ENCODE measurements around the gene SART1.

The SART1 gene

DNA sequence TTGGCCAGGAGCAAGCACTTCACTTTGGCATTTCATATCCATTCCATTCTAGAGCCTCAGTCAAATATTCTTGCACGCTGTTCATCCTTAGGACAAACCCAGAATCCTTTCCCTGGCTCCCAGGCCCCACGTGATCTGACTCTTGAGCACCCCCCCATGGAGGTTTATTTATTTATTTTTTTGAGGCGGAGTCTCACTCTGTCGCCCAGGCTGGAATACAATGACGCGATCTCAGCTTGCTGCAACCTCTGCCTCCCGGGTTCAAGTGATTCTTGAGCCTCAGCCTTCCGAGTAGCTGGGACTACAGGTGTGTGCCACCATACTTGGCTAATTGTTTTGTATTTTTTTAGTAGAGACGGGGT, 29.0 kb upstream of the SART1 start:
- Histone ChIP-seq H3K36me3 (ENCODE audit: control insufficient read depth, insufficient read depth, low read length) (no peaks in the 10 kb centered on the region), H3K27ac (ENCODE audit: insufficient read depth, low read depth, low read length, poor library complexity, severe bottlenecking) (no peak overlapping the region), H3K4me3 (ENCODE audit: insufficient read depth, low read depth, low read length) (no peak overlapping the region), H3K9me3 (ENCODE audit: control insufficient read depth, low read length) (no peaks in the 10 kb centered on the region), H3K4me1 (ENCODE audit: control insufficient read depth, insufficient read depth, low read length) (peaks cover 6% of the 10 kb centered on the region), H3K27me3 (ENCODE audit: control insufficient read depth, insufficient read depth, low read length, poor library complexity, severe bottlenecking) (no peaks in the 10 kb centered on the region)
- WGBS, 2 experiments: 57 to 58% methylated on average over 9 of the region's 9 CpGs

DNA sequence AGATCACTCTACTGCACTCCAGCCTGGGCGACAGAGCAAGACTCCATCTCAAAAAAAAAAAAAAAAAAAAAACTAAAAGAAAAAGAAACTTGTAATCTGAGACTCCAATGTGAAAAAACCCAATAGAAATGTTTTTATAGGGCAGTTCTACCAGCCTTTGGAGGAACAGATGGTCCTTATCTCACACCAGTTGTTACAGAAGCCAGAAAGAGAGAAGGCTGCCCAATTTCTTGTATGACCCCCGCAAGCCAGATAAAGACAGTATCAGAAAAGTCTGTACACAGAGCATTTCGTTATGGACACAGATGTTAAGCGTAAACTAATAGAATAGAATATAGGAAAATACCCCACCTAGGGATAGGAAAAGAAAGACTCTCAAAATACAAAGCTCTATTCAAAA, 27.5 kb upstream of the SART1 start:
- Histone ChIP-seq H3K4me3 (ENCODE audit: insufficient read depth, low read depth, low read length) (no peak overlapping the region), H3K9me3 (ENCODE audit: control insufficient read depth, low read length) (no peaks in the 10 kb centered on the region), H3K27ac (ENCODE audit: insufficient read depth, low read depth, low read length, poor library complexity, severe bottlenecking) (no peak overlapping the region), H3K36me3 (ENCODE audit: control insufficient read depth, insufficient read depth, low read length) (no peaks in the 10 kb centered on the region), H3K4me1 (ENCODE audit: control insufficient read depth, insufficient read depth, low read length) (peaks cover 6% of the 10 kb centered on the region), H3K27me3 (ENCODE audit: control insufficient read depth, insufficient read depth, low read length, poor library complexity, severe bottlenecking) (no peaks in the 10 kb centered on the region)
- WGBS, 2 experiments: 82 to 100% methylated on average over 1 to 2 of the region's 4 CpGs

GRCh38 chr11:65937766-65938165, 23.8 kb upstream of the SART1 start:
- Histone ChIP-seq H3K4me1 (ENCODE audit: control insufficient read depth, insufficient read depth, low read length) (peaks cover under 1% of the 10 kb centered on the region), H3K9me3 (ENCODE audit: control insufficient read depth, low read length) (no peaks in the 10 kb centered on the region), H3K27me3 (ENCODE audit: control insufficient read depth, insufficient read depth, low read length, poor library complexity, severe bottlenecking) (no peaks in the 10 kb centered on the region), H3K36me3 (ENCODE audit: control insufficient read depth, insufficient read depth, low read length) (no peaks in the 10 kb centered on the region), H3K4me3 (ENCODE audit: insufficient read depth, low read depth, low read length) (no peak overlapping the region), H3K27ac (ENCODE audit: insufficient read depth, low read depth, low read length, poor library complexity, severe bottlenecking) (no peak overlapping the region)
- 74 to 79% methylated on average over 4 of the region's 4 CpGs for WGBS, 2 experiments

DNA sequence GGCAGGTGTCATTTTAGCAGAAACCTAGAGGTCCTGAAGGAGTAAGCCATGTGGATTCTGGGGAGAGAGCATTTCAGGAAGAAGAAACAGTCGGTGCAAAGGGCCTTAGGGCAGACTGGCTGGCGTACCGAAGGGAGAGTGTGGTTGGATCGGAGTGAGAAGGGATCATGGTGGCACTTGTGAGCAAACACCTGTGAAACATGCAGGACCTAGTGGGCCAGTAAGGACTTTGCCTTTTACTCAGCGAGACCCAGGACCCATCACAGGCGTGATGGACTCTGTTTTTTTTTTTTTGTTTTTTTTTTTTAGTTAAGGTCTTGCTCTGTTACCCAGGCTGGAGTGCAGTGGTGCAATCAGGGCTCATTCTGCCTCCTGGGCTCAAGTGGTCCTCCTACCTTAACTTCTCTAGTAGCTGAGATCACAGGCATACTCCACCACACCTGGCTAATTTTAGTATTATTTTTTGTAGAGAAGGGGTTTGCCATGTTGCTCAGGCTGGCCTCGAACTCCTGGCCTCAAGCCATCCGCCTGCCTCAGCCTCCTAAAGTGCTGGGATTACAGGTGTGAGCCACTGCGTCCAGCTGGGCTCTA, 19.7 kb upstream of the SART1 start:
- WGBS, 2 experiments: 90 to 93% methylated on average over 9 of the region's 9 CpGs
- H3K27ac ChIP-seq (ENCODE audit: insufficient read depth, low read depth, low read length, poor library complexity, severe bottlenecking): no peak overlapping the region
- no peaks in the 10 kb centered on the region for H3K27me3 ChIP-seq (ENCODE audit: control insufficient read depth, insufficient read depth, low read length, poor library complexity, severe bottlenecking)
- H3K4me3 ChIP-seq (ENCODE audit: insufficient read depth, low read depth, low read length): no peak overlapping the region
- H3K4me1 ChIP-seq (ENCODE audit: control insufficient read depth, insufficient read depth, low read length): peaks cover 8% of the 10 kb centered on the region
- H3K9me3 ChIP-seq (ENCODE audit: control insufficient read depth, low read length): no peaks in the 10 kb centered on the region
- no peaks in the 10 kb centered on the region for H3K36me3 ChIP-seq (ENCODE audit: control insufficient read depth, insufficient read depth, low read length)

- WGBS, 2 experiments: 90 to 92% methylated on average over 7 of the region's 7 CpGs
- H3K4me1 ChIP-seq (ENCODE audit: control insufficient read depth, insufficient read depth, low read length): peaks cover 8% of the 10 kb centered on the region
- no peaks in the 10 kb centered on the region for H3K27me3 ChIP-seq (ENCODE audit: control insufficient read depth, insufficient read depth, low read length, poor library complexity, severe bottlenecking)
- H3K36me3 ChIP-seq (ENCODE audit: control insufficient read depth, insufficient read depth, low read length): no peaks in the 10 kb centered on the region
- H3K9me3 ChIP-seq (ENCODE audit: control insufficient read depth, low read length): no peaks in the 10 kb centered on the region
- no peak overlapping the region for H3K4me3 ChIP-seq (ENCODE audit: insufficient read depth, low read depth, low read length)
- no peak overlapping the region for H3K27ac ChIP-seq (ENCODE audit: insufficient read depth, low read depth, low read length, poor library complexity, severe bottlenecking)
These were observed 19.0 kb upstream of the SART1 start for GRCh38 chr11:65942531-65942930.

DNA sequence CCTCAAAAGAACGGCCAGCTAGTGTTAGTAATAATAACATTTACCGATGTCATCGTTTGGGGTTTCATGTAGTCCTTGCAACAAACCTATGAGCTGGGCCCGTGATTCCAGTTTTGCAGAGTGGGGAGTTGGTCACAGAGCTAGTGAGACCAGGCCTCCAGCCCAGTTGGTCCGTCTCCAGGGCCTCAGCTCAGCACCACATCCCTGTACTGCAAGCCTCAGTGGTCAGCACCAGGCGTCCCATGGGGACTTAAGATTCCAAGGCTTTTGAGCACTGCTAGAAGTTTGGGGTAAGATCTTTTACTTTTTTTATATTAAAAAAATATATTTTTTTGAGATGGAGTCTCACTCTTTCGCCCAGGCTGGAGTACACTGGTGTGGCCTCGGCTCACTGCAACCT, 17.3 kb upstream of the SART1 start:
- WGBS, 2 experiments: 95 to 96% methylated on average over 7 to 8 of the region's 8 CpGs

GRCh38 chr11:65944767-65945166, 16.8 kb upstream of the SART1 start:
- Histone ChIP-seq H3K27me3 (ENCODE audit: control insufficient read depth, insufficient read depth, low read length, poor library complexity, severe bottlenecking) (no peaks in the 10 kb centered on the region), H3K27ac (ENCODE audit: insufficient read depth, low read depth, low read length, poor library complexity, severe bottlenecking) (peak overlapping the region; percentile 30), H3K4me3 (ENCODE audit: insufficient read depth, low read depth, low read length) (no peak overlapping the region), H3K36me3 (ENCODE audit: control insufficient read depth, insufficient read depth, low read length) (no peaks in the 10 kb centered on the region), H3K4me1 (ENCODE audit: control insufficient read depth, insufficient read depth, low read length) (peaks cover 8% of the 10 kb centered on the region), H3K9me3 (ENCODE audit: control insufficient read depth, low read length) (no peaks in the 10 kb centered on the region)
- WGBS, 2 experiments: 91 to 92% methylated on average over 8 of the region's 8 CpGs

More for the DNA sequence above, 17.3 kb upstream of the SART1 start:
- H3K27ac ChIP-seq (ENCODE audit: insufficient read depth, low read depth, low read length, poor library complexity, severe bottlenecking): no peak overlapping the region
- H3K4me3 ChIP-seq (ENCODE audit: insufficient read depth, low read depth, low read length): no peak overlapping the region
- no peaks in the 10 kb centered on the region for H3K36me3 ChIP-seq (ENCODE audit: control insufficient read depth, insufficient read depth, low read length)
- H3K4me1 ChIP-seq (ENCODE audit: control insufficient read depth, insufficient read depth, low read length): peaks cover 8% of the 10 kb centered on the region
- H3K9me3 ChIP-seq (ENCODE audit: control insufficient read depth, low read length): no peaks in the 10 kb centered on the region
- no peaks in the 10 kb centered on the region for H3K27me3 ChIP-seq (ENCODE audit: control insufficient read depth, insufficient read depth, low read length, poor library complexity, severe bottlenecking)

- Histone ChIP-seq H3K4me3 (ENCODE audit: insufficient read depth, low read depth, low read length) (peak within 1 kb of the TSS; percentile 24), H3K27me3 (ENCODE audit: control insufficient read depth, insufficient read depth, low read length, poor library complexity, severe bottlenecking) (no peaks in the 10 kb centered on the region), H3K27ac (ENCODE audit: insufficient read depth, low read depth, low read length, poor library complexity, severe bottlenecking) (peak within 1 kb of the TSS; percentile 30), H3K36me3 (ENCODE audit: control insufficient read depth, insufficient read depth, low read length) (no peaks in the 10 kb centered on the region), H3K4me1 (ENCODE audit: control insufficient read depth, insufficient read depth, low read length) (peaks cover 8% of the 10 kb centered on the region), H3K9me3 (ENCODE audit: control insufficient read depth, low read length) (no peaks in the 10 kb centered on the region)
- WGBS, 2 experiments: 17 to 20% methylated on average over 13 of the region's 13 CpGs
These were observed 16.1 kb upstream of the SART1 start, which contains the start of gene TSGA10IP for GRCh38 chr11:65945430-65945911. TSS of gene TSGA10IP (plus strand) at chr11:65945480. CDS start at chr11:65945676, 196 bp downstream.

GRCh38 chr11:65945941-65946558, 15.5 kb upstream of the SART1 start:
- Histone ChIP-seq H3K4me3 (ENCODE audit: insufficient read depth, low read depth, low read length) (peak overlapping the region; percentile 24), H3K27ac (ENCODE audit: insufficient read depth, low read depth, low read length, poor library complexity, severe bottlenecking) (peak overlapping the region; percentile 30), H3K27me3 (ENCODE audit: control insufficient read depth, insufficient read depth, low read length, poor library complexity, severe bottlenecking) (no peaks in the 10 kb centered on the region), H3K4me1 (ENCODE audit: control insufficient read depth, insufficient read depth, low read length) (peaks cover 8% of the 10 kb centered on the region), H3K36me3 (ENCODE audit: control insufficient read depth, insufficient read depth, low read length) (no peaks in the 10 kb centered on the region), H3K9me3 (ENCODE audit: control insufficient read depth, low read length) (no peaks in the 10 kb centered on the region)
- WGBS, 2 experiments: 67 to 69% methylated on average over 11 of the region's 11 CpGs

DNA sequence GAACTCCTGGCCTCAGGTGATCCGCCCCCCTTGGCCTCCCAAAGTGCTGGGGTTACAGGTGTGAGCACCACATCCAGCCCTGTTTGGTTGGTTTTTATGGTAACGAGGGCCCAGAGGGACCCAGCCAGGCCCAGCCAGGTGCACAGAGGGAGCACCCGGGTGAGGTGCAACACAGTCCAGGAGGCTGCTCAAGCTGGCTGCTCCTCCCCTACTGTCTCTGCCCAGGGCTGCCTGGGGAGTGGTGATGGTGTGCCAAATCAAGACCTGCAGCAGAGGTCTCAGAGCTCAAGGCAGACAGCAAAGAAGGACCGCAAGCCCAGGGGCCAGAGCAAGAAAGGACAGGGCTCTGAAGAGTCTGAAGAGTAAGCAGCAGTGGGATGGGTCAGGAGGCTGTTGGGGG, 14.9 kb upstream of the SART1 start:
- 92 to 94% methylated on average over 4 of the region's 4 CpGs for WGBS, 2 experiments
- no peaks in the 10 kb centered on the region for H3K36me3 ChIP-seq (ENCODE audit: control insufficient read depth, insufficient read depth, low read length)
- H3K4me3 ChIP-seq (ENCODE audit: insufficient read depth, low read depth, low read length): no peak overlapping the region

More for the DNA sequence above, 14.9 kb upstream of the SART1 start:
- no peaks in the 10 kb centered on the region for H3K27me3 ChIP-seq (ENCODE audit: control insufficient read depth, insufficient read depth, low read length, poor library complexity, severe bottlenecking)
- H3K9me3 ChIP-seq (ENCODE audit: control insufficient read depth, low read length): no peaks in the 10 kb centered on the region
- H3K27ac ChIP-seq (ENCODE audit: insufficient read depth, low read depth, low read length, poor library complexity, severe bottlenecking): no peak overlapping the region
- H3K4me1 ChIP-seq (ENCODE audit: control insufficient read depth, insufficient read depth, low read length): peaks cover 8% of the 10 kb centered on the region
